HG03457 (cell line): Measurements from ENCODE around the gene ZMIZ1.
"Not testable (repeated sequence)": the region's sequence is repeated elsewhere in the genome, so short reads cannot be mapped to it uniquely, and the experiment has no call there.

Source experiments
- ATAC-seq: cut with Tn5 transposase; IDR thresholded peaks from one replicate; pipeline ENCODE4 v1.9.1; 2021; ENCODE audit warnings: moderate number of reproducible peaks; ENCODE audit not compliant: unreplicated experiment

Gene ZMIZ1

DNA sequence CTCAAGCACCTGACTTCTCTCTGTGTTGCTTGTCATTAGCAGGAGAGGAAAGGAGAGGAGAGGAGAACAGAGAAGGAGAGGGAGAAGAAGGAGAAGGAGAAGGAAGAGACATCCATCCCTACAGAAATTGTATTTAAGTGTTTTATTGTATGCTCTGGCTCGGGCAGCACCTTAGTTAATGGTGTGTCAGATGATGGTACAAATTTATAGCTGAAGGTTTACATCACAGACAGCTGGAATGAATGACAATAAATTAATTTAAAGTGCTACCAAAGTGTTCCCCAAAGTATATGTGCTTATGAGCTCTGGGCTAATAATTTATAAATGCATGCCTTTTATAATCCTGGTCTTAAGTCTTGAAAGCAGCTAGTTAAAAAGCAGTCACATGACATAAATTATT, 38.1 kb upstream of the ZMIZ1 start:
- no peak for ATAC-seq

- no peak for ATAC-seq
These were observed 37.0 kb upstream of the ZMIZ1 start for GRCh38 chr10:79031723-79032122.

- no peak for ATAC-seq
These were observed 34.4 kb upstream of the ZMIZ1 start for GRCh38 chr10:79034271-79034876.

DNA sequence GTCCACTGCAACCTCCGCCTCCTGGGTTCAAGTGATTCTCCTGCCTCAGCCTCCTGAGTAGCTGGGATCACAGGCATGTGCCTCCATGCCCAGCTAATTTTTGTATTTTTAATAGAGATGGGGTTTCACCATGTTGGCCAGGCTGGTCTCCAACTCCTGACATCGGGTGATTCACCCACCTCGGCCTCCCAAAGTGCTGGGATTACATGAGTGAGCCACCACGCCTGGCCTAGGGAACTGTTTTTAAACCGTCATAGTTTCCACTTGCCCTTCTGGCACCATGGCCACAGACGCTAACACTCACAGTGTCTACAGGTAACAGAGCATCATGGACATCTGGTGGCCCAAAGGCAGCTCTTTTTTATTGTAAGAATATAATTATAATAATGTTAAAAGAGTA, 32.4 kb upstream of the ZMIZ1 start:
- not testable (repeated sequence) for ATAC-seq

GRCh38 chr10:79038104-79038840, 30.5 kb upstream of the ZMIZ1 start:
- ATAC-seq: no peak

- no peak for ATAC-seq
These were observed 29.9 kb upstream of the ZMIZ1 start for GRCh38 chr10:79038841-79039201.

- no peak for ATAC-seq
These were observed 25.9 kb upstream of the ZMIZ1 start for GRCh38 chr10:79042639-79043411.

GRCh38 chr10:79044036-79044632, 24.6 kb upstream of the ZMIZ1 start:
- ATAC-seq: no peak

DNA sequence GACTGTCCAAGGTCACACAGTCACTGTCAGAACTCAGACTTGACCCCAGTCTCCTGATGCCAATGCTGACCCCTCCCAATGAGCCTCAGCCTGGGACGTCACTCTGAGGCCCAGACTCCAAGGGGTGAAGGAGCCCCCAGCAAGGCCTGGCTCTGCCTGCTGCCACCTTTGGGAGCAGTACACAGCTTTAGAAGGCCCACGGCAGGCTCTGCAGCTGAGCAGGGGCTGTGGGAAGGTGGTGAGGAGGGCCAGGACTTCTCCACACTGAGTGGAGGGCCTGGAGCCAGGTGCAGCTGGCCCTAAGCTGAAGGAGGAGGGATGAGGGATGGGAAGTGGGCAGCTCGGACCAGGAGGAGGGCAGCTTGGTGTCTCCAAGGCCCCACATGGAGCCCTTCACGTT, 23.9 kb upstream of the ZMIZ1 start:
- ATAC-seq: no peak

DNA sequence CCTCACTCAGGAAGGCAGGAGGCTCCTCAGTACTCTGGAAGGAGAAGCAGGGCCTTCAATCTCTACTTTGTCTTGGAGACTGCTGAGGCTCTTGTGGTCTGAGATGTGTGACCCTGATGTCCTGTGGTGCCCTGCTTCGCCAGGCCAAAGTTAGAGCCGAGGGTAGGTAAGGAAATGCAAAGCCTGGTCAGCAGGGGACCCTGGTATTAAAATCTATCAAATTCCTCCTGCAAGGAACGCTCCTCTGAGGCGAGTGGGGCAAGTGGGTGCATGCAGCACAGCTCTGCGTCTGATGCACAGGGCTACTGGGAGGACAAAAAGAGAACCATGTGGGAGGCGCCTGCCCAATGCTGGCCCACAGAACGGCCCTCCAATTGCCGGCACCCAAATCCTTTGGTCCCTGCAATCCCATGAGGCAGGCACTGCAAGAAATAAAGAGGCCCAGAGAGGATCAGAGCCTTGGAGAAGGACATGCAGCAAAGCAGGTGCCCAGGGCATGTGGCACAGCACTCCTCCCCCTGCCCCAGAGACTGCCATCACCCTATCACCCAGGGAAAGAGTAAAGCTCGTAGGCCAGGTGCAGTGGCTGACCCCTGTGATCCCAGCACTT, 23.1 kb upstream of the ZMIZ1 start:
- ATAC-seq: no peak

GRCh38 chr10:79046326-79046725, 22.4 kb upstream of the ZMIZ1 start:
- ATAC-seq: no peak

- ATAC-seq: no peak
These were observed 21.8 kb upstream of the ZMIZ1 start for GRCh38 chr10:79046741-79047583.

- no peak for ATAC-seq
These were observed 21.2 kb upstream of the ZMIZ1 start for GRCh38 chr10:79047584-79047874.

DNA sequence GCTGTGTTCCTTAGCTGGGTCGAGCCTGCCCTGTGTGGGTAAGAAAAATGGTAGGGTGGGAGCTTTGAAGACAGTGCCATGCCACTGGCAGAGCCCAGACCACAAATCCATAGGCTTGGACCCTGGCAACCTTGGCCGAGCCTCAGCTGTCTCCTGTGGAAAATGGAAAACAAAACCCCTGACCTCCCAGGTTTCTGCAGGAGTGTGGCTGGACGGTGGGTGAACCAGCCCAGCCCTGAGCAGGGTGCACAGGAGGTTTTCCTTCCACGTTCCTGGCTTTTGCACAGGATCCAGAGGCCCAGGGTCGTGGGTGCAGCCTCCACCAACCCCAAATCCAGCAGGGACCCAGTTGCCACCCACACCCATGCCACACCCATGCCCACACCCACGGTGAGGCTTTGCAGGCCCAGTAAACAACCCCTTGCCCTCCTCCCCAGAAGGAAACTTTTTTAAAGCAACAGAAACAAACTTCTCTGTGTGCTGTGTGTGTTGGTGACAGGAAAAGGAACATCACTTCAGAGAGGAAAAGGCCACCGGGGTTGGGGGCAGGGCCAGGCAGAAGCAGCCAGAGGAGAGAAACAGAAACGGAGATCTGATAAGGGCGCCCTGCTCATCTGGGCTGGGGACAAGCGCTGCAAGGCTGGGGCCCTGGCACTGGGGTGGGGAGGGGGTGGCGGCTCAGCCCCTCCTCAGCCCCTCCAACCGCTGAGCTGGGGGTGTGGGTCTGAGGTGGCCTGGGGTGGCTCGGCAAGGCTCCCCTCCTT, 20.7 kb upstream of the ZMIZ1 start:
- no peak for ATAC-seq

GRCh38 chr10:79048639-79049550, 19.9 kb upstream of the ZMIZ1 start:
- ATAC-seq: no peak

DNA sequence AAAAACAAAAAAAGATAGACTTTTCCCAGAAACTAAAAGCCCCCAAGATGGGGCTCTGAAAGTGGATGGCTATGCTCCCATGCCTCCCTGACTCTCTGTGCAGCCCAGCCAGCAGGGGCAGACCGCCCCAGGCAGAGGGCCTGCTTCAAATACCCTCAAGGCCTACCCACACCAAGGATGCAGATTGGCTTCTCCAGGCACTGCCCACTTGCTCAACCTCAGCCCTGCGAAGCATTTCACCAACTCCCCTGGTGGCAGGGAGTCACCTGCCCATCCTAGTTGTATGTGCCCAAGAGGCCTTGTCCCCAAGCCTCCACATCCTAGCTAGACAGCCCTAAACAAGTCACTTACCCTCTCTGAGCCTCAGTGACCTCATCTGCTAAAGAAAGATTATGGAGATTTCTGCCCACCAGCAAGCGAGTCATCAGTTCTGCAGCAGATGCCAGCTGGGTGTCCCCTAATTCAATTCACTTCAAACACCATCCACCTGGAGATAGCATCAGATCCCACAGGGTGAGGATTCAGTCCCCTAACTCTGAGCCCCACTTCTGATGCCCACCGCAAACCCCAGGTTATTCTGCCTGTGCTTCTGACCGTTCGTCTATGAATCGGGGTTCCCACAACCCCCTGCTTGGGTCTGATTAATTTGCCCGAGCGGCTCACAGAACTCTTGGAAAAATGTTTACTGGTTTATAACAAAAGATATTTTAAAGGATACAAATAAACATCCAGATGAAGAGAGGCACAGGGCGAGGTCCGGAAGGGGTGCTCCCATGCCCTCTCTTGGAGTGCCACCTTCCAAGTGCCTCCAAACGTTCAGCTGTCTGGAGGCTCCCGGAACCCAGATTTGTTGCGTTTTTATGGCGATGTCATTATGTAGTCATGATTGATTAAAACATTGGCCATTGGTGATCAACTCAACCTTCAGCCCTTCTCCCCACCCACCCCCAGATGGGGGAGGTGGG, 18.6 kb upstream of the ZMIZ1 start:
- no peak for ATAC-seq

- no peak for ATAC-seq
These were observed 17.7 kb upstream of the ZMIZ1 start for GRCh38 chr10:79050896-79051555.
